DND-41 (cell line): Measurements from ENCODE around the gene IRS2.

Experiments used
- EZH2 ChIP-seq: IDR thresholded peaks from 3 replicates; pipeline ENCODE4 v1.6.1; 2012; ENCODE audit warnings: borderline replicate concordance, low read depth, mild to moderate bottlenecking, moderate library complexity, low read length, inconsistent platforms; ENCODE audit not compliant: severe bottlenecking
- TF ChIP-seq, protein P1 (sequence below): IDR thresholded peaks from 2 replicates; pipeline ENCODE4 v1.5.1; 2012; ENCODE audit warnings: borderline replicate concordance, low read length, moderate library complexity, mild to moderate bottlenecking; ENCODE audit not compliant: poor library complexity, severe bottlenecking; ENCODE audit errors: extremely low read depth

DNA sequence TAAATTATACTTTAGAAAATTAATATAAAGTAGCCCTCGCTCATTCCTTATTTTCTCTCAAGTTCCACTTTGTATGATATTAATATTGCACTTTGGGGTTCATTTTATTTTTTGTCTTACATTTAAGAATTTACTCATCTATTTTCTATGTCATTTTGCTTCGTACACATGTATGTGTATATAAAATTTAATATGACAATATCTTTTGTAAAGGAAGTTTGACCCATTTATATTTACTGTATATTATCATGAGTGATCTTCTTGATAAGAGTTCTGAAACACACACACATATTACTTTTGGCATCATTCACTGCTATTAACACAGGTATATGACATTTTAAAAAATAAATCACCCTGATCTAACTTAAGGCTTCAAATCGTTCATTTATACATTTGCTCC, 83.1 kb downstream of the IRS2 start:
- TF ChIP-seq, protein P1, sequence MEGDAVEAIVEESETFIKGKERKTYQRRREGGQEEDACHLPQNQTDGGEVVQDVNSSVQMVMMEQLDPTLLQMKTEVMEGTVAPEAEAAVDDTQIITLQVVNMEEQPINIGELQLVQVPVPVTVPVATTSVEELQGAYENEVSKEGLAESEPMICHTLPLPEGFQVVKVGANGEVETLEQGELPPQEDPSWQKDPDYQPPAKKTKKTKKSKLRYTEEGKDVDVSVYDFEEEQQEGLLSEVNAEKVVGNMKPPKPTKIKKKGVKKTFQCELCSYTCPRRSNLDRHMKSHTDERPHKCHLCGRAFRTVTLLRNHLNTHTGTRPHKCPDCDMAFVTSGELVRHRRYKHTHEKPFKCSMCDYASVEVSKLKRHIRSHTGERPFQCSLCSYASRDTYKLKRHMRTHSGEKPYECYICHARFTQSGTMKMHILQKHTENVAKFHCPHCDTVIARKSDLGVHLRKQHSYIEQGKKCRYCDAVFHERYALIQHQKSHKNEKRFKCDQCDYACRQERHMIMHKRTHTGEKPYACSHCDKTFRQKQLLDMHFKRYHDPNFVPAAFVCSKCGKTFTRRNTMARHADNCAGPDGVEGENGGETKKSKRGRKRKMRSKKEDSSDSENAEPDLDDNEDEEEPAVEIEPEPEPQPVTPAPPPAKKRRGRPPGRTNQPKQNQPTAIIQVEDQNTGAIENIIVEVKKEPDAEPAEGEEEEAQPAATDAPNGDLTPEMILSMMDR = no peak
- TF ChIP-seq EZH2 = no peak
